ENCODE data around the gene KCNT2.
"Not testable (repeated sequence)": the region's sequence is repeated elsewhere in the genome, so short reads cannot be mapped to it uniquely, and the experiment has no call there.

Gene KCNT2

DNA sequence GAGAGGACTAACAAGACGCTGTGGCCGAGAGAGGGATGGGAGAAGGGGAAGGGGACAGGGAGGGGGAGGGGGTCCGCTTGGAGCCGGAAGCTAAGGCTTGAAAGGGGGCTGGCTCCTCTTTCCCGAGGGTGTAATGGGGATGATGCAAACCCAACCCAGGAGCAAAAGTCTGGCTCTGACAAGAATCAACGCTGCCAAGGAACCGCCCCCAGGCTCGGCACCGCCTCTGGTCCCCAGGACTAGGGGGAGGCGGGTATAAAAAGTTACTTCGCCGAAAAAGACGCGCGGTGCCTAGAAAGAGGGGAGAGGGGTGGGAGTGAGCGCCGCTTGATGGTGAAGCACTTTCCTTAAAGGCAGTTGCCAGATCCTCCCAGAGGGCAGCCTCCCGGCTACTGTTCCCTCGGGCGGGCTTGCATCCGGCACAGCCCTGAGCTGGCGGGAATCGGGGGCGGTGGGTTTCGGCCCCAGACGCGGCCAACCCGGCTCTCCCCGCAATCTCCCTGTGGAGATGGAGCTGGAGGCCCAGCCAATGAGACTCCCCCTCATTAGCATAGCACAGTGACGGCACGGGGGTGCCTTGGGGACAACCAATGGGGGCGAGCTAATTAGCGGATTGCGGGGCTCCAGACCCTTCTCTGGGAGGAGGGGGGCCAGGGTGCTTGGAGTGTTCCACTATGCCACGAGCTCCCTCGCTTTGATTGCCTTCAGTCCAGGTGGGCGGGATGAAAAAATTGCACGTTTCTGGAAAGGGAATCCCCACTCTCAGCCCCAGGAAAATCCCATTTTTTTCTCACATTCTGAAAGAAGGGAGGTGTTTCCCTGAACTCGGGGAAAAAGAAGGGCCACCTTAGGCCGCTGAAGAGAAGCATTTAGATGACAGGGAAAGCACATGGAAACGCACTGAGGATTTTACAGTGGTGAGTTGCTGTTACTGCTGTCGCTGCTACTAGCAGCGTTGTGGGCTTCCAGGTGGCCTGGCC lies at the start of gene KCNT2:
Gene KCNT2, minus strand, starts transcription at position 51 of the 980 bp plus-strand sequence. CDS start 131 bp downstream, outside the sequence.
- Mint-ChIP-seq H3K9me3 (no peaks in the 10 kb centered on the region), H3K4me3 (peak within 1 kb of the TSS; percentile 52), H3K27me3 (ENCODE audit: low read depth) (peaks cover 51% of the 10 kb centered on the region), H3K36me3 (ENCODE audit: low read depth) (no peaks in the 10 kb centered on the region), H3K4me1 (ENCODE audit: low read depth) (peaks cover 7% of the 10 kb centered on the region), H3K27ac (no peak within 1 kb of the TSS)

DNA sequence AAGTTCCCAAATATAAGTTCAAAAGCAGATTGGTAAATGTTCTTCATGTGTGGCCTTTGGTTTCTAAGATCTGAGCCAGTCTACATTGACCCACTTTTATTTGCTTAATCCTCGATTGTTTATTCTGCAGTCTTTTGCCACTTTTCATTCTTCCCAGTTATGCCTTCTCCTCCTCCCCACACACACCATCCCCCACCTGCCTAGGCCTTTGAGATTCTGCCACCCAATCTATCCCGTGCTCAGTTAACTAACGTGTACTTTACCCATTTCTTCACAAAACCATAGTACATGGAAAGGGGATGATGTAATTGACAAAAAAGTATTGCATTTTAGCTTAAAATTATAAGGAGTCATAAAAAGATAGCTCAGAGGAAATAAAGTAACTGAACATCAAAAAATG lies 47.3 kb upstream of the KCNT2 start:
- Mint-ChIP-seq H3K27me3 (ENCODE audit: low read depth) (no peaks in the 10 kb centered on the region), H3K27ac (no peak overlapping the region), H3K9me3 (no peaks in the 10 kb centered on the region), H3K4me3 (no peak overlapping the region), H3K4me1 (ENCODE audit: low read depth) (peaks cover 18% of the 10 kb centered on the region), H3K36me3 (ENCODE audit: low read depth) (no peaks in the 10 kb centered on the region)

DNA sequence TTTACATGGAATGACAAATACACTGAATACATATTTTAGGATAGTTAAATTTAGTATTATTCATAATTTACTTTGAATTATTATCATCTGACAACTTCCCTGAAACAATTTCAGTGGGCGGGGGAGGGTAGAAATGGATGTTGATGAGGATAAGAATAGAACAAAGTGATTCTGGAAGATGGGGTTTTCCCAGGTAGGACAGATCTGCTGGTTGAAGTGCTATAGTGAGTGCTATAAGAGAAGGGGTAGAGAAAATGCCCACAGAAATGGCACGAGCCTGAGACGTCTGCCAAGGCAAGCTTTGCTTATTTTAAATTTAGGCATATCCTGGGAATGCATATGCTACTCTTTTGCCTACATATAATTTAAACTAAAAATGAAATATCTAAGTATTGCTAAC lies 46.8 kb upstream of the KCNT2 start:
- no peaks in the 10 kb centered on the region for H3K9me3 Mint-ChIP-seq
- H3K27me3 Mint-ChIP-seq (ENCODE audit: low read depth): no peaks in the 10 kb centered on the region
- H3K4me1 Mint-ChIP-seq (ENCODE audit: low read depth): peaks cover 16% of the 10 kb centered on the region
- H3K36me3 Mint-ChIP-seq (ENCODE audit: low read depth): no peaks in the 10 kb centered on the region
- no peak overlapping the region for H3K4me3 Mint-ChIP-seq
- no peak overlapping the region for H3K27ac Mint-ChIP-seq

GRCh38 chr1:196654271-196654670 lies 46.0 kb upstream of the KCNT2 start:
- Mint-ChIP-seq H3K4me1 (ENCODE audit: low read depth) (peaks cover 16% of the 10 kb centered on the region), H3K27ac (no peak overlapping the region), H3K4me3 (no peak overlapping the region)

DNA sequence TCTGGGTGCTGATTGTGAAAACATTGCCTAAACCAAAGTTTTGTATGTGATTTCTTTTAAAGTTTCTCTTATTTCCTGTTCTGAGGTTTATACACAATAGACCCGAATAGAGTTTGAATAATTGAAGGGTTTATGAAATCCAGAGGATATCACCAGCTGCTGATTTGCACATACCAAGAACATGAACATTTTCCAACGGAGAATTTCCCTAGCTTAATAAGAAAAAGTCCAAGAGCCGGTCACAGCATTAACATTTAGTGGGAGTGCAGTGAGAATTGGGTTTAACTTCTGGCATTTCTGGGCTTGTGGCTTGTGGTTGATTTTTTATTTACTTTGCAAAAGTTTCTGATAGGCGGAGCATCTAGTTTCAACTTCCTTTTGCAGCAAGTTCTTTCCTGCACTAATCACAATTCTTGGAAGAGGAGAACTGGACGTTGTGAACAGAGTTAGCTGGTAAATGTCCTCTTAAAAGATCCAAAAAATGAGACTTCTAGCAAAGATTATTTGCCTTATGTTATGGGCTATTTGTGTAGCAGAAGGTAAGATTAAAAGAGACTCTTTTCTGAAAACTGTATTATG lies 43.5 kb upstream of the KCNT2 start, which contains the start of gene CFH:
Gene CFH, plus strand, starts transcription at position 407 of the 579 bp plus-strand sequence. Its CDS starts 75 bp downstream, at position 482.
- Mint-ChIP-seq H3K4me1 (ENCODE audit: low read depth) (peaks cover 16% of the 10 kb centered on the region), H3K4me3 (peak within 1 kb of the TSS; percentile 34), H3K27me3 (ENCODE audit: low read depth) (peaks cover 4% of the 10 kb centered on the region), H3K9me3 (no peaks in the 10 kb centered on the region), H3K27ac (no peak within 1 kb of the TSS), H3K36me3 (ENCODE audit: low read depth) (no peaks in the 10 kb centered on the region)

More at GRCh38 chr1:196654271-196654670, 46.0 kb upstream of the KCNT2 start:
- no peaks in the 10 kb centered on the region for H3K36me3 Mint-ChIP-seq (ENCODE audit: low read depth)
- H3K9me3 Mint-ChIP-seq: no peaks in the 10 kb centered on the region
- no peaks in the 10 kb centered on the region for H3K27me3 Mint-ChIP-seq (ENCODE audit: low read depth)

GRCh38 chr1:196651079-196651478 lies 42.8 kb upstream of the KCNT2 start:
- Mint-ChIP-seq H3K27ac (no peak overlapping the region), H3K4me1 (ENCODE audit: low read depth) (peaks cover 16% of the 10 kb centered on the region), H3K4me3 (no peak overlapping the region), H3K27me3 (ENCODE audit: low read depth) (peaks cover 4% of the 10 kb centered on the region), H3K9me3 (no peaks in the 10 kb centered on the region), H3K36me3 (ENCODE audit: low read depth) (no peaks in the 10 kb centered on the region)

DNA sequence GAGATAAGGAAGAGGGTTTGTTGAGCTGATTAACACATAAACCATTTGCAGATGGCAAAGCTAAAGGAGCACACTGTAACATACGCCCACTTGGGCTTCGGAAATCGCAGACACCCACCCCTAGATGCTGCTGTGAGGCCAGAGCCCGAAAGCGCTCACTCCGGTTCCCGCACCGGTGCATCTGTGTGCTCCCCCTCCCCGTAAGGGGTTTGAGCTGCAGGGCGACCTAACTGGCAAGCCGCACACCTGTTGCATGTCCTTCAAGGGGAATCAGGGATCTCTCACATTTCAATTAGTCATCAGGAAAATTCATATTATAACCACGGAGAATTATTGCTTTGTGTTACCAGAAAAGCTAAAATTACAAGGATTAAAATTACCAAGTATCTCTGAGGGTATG lies 42.2 kb upstream of the KCNT2 start:
- no peak overlapping the region for H3K4me3 Mint-ChIP-seq
- peaks cover 14% of the 10 kb centered on the region for H3K4me1 Mint-ChIP-seq (ENCODE audit: low read depth)
- no peaks in the 10 kb centered on the region for H3K9me3 Mint-ChIP-seq
- no peak overlapping the region for H3K27ac Mint-ChIP-seq
- H3K36me3 Mint-ChIP-seq (ENCODE audit: low read depth): no peaks in the 10 kb centered on the region
- H3K27me3 Mint-ChIP-seq (ENCODE audit: low read depth): peaks cover 4% of the 10 kb centered on the region

- no peak overlapping the region for H3K27ac Mint-ChIP-seq
- H3K36me3 Mint-ChIP-seq (ENCODE audit: low read depth): no peaks in the 10 kb centered on the region
- no peak overlapping the region for H3K4me3 Mint-ChIP-seq
- no peaks in the 10 kb centered on the region for H3K9me3 Mint-ChIP-seq
- H3K27me3 Mint-ChIP-seq (ENCODE audit: low read depth): peaks cover 4% of the 10 kb centered on the region
- H3K4me1 Mint-ChIP-seq (ENCODE audit: low read depth): peaks cover 14% of the 10 kb centered on the region
Observed at GRCh38 chr1:196649990-196650389, 41.8 kb upstream of the KCNT2 start.

DNA sequence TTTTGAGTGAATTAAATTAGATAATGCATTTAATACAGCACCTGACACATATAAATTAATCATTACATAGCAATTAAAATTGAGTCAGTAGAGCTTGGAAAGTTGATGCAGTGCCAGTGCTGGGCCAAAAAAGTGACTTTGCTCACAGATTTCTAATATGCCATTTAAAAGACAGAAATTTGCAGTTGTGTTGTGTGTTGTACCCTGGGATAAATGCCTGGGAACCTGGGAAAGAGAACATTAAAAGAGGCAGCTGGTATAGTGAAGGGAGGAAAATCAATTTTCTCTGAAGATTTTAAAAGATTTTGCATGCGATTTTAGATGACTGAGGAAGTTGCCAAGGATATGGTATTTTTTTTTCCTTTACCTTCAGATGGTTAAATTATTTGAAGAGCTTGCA lies 32.7 kb upstream of the KCNT2 start:
- no peak overlapping the region for H3K27ac Mint-ChIP-seq
- H3K27me3 Mint-ChIP-seq (ENCODE audit: low read depth): peaks cover 19% of the 10 kb centered on the region
- H3K4me1 Mint-ChIP-seq (ENCODE audit: low read depth): no peaks in the 10 kb centered on the region
- no peaks in the 10 kb centered on the region for H3K9me3 Mint-ChIP-seq
- no peaks in the 10 kb centered on the region for H3K36me3 Mint-ChIP-seq (ENCODE audit: low read depth)
- H3K4me3 Mint-ChIP-seq: no peak overlapping the region

DNA sequence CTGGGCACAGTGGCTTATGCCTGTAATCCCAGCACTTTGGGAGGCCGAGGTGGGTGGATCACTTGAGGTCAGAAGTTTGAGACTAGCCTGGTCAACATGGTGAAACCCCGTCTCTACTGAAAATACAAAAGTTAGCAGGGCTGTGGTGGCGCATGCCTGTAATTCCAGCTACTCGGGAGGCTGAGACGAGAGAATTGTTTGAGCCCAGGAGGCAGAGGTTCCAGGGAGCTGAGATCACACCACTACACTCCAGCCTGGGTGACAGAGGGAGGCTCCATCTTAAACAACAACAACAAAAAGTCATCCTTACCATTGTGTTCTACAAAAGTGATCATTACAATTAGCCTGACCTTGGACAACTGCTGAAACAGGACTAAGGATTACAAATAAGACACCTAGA lies 31.1 kb upstream of the KCNT2 start:
- not testable (repeated sequence) for H3K9me3 Mint-ChIP-seq; H3K36me3 Mint-ChIP-seq (ENCODE audit: low read depth); H3K4me3 Mint-ChIP-seq; H3K4me1 Mint-ChIP-seq (ENCODE audit: low read depth); H3K27ac Mint-ChIP-seq
- peaks cover 19% of the 10 kb centered on the region for H3K27me3 Mint-ChIP-seq (ENCODE audit: low read depth)

- no peaks in the 10 kb centered on the region for H3K36me3 Mint-ChIP-seq (ENCODE audit: low read depth)
Observed at GRCh38 chr1:196638466-196638865, 30.2 kb upstream of the KCNT2 start.

GRCh38 chr1:196637606-196638005 lies 29.4 kb upstream of the KCNT2 start:
- Mint-ChIP-seq H3K27ac (no peak overlapping the region), H3K4me1 (ENCODE audit: low read depth) (no peaks in the 10 kb centered on the region), H3K36me3 (ENCODE audit: low read depth) (no peaks in the 10 kb centered on the region), H3K4me3 (no peak overlapping the region), H3K9me3 (no peaks in the 10 kb centered on the region), H3K27me3 (ENCODE audit: low read depth) (peaks cover 12% of the 10 kb centered on the region)

More at GRCh38 chr1:196638466-196638865, 30.2 kb upstream of the KCNT2 start:
- Mint-ChIP-seq H3K27ac (no peak overlapping the region), H3K4me3 (no peak overlapping the region), H3K27me3 (ENCODE audit: low read depth) (peaks cover 15% of the 10 kb centered on the region), H3K9me3 (no peaks in the 10 kb centered on the region), H3K4me1 (ENCODE audit: low read depth) (no peaks in the 10 kb centered on the region)

DNA sequence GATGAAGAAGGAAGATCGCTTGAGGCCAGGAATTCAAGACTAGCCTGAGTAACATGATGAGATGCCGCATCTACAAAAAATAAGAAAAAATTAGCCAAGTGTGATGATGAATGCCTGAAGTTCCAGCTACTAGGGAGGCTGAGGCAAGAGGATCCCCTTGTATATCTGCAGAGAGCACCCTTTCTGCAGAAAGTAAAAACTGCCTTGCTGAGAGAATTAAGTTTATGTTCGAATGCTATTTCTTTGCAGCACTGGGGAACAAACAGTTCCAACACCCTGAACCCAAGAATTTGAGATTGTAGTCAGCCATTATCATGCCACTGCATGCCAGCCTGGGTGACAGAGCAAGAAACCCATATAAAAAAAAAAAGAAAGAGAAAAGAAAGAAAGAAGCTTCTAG lies 20.6 kb upstream of the KCNT2 start:
- H3K36me3 Mint-ChIP-seq (ENCODE audit: low read depth): no peaks in the 10 kb centered on the region
- no peak overlapping the region for H3K4me3 Mint-ChIP-seq
- peaks cover 6% of the 10 kb centered on the region for H3K9me3 Mint-ChIP-seq
- no peak overlapping the region for H3K27ac Mint-ChIP-seq
- no peaks in the 10 kb centered on the region for H3K4me1 Mint-ChIP-seq (ENCODE audit: low read depth)
- no peaks in the 10 kb centered on the region for H3K27me3 Mint-ChIP-seq (ENCODE audit: low read depth)

DNA sequence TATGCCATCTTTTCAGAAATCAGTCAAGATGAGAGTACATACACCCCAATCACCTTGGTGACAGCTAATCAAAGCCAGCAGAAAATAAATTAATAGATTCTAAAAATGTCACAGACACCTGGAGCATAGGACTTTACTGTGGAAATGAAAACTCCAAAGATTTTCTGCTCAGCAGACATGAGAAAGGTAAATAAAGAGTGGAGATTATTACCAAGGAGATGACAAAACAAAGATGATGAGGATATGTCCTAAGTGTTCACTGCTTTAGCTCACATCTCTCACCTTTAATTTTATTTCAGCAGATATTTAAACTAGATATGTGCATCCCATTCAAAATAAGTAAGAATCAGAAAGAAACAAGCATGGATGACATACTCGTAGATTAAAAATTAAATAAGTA lies 14.8 kb upstream of the KCNT2 start:
- no peaks in the 10 kb centered on the region for H3K4me1 Mint-ChIP-seq (ENCODE audit: low read depth)
- no peak overlapping the region for H3K27ac Mint-ChIP-seq
- H3K4me3 Mint-ChIP-seq: no peak overlapping the region
- peaks cover 2% of the 10 kb centered on the region for H3K9me3 Mint-ChIP-seq
- no peaks in the 10 kb centered on the region for H3K27me3 Mint-ChIP-seq (ENCODE audit: low read depth)
- no peaks in the 10 kb centered on the region for H3K36me3 Mint-ChIP-seq (ENCODE audit: low read depth)

- no peak overlapping the region for H3K4me3 Mint-ChIP-seq
- H3K27me3 Mint-ChIP-seq (ENCODE audit: low read depth): no peaks in the 10 kb centered on the region
- no peak overlapping the region for H3K27ac Mint-ChIP-seq
- no peaks in the 10 kb centered on the region for H3K36me3 Mint-ChIP-seq (ENCODE audit: low read depth)
- no peaks in the 10 kb centered on the region for H3K4me1 Mint-ChIP-seq (ENCODE audit: low read depth)
- H3K9me3 Mint-ChIP-seq: no peaks in the 10 kb centered on the region
Observed at GRCh38 chr1:196619721-196620120, 11.5 kb upstream of the KCNT2 start.
